GM18505 (cell line): ENCODE results near the gene AFP.
"Not testable (repeated sequence)": the region's sequence is repeated elsewhere in the genome, so short reads cannot be mapped to it uniquely, and the experiment has no call there.

Source experiments
- ATAC-seq: cut with Tn5 transposase; IDR thresholded peaks from one replicate; pipeline ENCODE4 v1.9.1; 2021; ENCODE audit not compliant: unreplicated experiment
- POLR2A ChIP-seq: IDR thresholded peaks from 4 replicates; pipeline ENCODE4 v1.6.1; 2011; ENCODE audit warnings: borderline replicate concordance; ENCODE audit not compliant: insufficient read depth, insufficient read length; ENCODE audit errors: extremely low read depth

AFP gene

DNA sequence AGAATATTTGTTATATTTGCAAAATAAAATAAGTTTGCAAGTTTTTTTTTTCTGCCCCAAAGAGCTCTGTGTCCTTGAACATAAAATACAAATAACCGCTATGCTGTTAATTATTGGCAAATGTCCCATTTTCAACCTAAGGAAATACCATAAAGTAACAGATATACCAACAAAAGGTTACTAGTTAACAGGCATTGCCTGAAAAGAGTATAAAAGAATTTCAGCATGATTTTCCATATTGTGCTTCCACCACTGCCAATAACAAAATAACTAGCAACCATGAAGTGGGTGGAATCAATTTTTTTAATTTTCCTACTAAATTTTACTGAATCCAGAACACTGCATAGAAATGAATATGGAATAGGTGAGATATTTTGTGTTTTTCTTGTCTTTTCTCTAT is at the start of gene AFP:
TSS of gene AFP (plus strand) at position 238 of the 400 bp plus-strand sequence. CDS start at position 280, 42 bp downstream.
- no peak for TF ChIP-seq POLR2A
- ATAC-seq, result no peak

GRCh38 chr4:73387552-73387951 is 48.5 kb upstream of the AFP start:
- ATAC-seq, result no peak

GRCh38 chr4:73388887-73389286 is 47.1 kb upstream of the AFP start:
- no peak for ATAC-seq
- TF ChIP-seq POLR2A, result no peak

More at GRCh38 chr4:73387552-73387951, 48.5 kb upstream of the AFP start:
- TF ChIP-seq POLR2A, result no peak

DNA sequence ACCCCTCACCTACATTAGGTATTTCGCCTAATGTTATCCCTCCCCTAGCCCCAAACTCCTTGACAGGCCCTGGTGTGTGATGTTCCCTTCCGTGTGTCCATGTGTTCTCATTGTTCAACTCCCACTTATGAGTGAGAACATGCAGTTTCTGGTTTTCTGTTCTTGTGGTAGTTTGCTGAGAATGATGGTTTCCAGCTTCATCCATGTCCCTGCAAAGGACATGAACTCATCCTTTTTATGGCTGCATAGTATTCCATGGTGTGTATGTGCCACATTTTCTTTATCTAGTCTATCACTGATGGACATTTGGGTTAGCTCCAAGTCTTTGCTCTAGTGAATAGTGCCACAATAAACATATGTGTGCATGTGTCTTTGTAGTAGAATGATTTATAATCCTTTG is 46.4 kb upstream of the AFP start:
- ATAC-seq, result not testable (repeated sequence)

DNA sequence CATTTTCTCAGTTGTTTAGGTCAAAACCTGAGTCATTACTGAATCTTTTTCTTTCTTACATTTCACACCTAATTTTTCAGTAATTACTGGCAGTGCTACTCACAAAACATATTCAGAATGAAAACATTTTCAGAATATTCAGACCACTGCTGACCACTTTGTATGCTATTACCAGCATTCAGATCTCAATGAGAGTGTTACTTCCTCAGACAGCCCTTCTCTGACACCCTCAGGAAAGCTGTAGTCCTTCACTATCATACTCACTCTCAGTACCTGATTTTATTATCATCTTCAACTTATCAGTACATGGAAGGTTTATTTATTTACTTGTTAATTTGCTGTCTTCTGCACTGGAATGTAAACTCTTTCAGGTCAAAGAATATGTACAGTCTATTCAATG is 44.2 kb upstream of the AFP start:
- TF ChIP-seq POLR2A, result no peak
- ATAC-seq, result no peak

- ATAC-seq, result no peak
- no peak for TF ChIP-seq POLR2A
These were observed 43.1 kb upstream of the AFP start for GRCh38 chr4:73392936-73393335.

GRCh38 chr4:73396304-73396703 is 39.7 kb upstream of the AFP start:
- ATAC-seq, result no peak
- no peak for TF ChIP-seq POLR2A

- TF ChIP-seq POLR2A, result no peak
- ATAC-seq, result no peak
These were observed 38.7 kb upstream of the AFP start for GRCh38 chr4:73396993-73397972.

- no peak for ATAC-seq
- no peak for TF ChIP-seq POLR2A
These were observed 34.6 kb upstream of the AFP start for GRCh38 chr4:73401412-73401811.

GRCh38 chr4:73404042-73404441 is 32.0 kb upstream of the AFP start, which contains the start of gene ALB:
ALB (plus strand) TSS chr4:73404287; CDS start chr4:73404328, 41 bp downstream.
- no peak for ATAC-seq
- TF ChIP-seq POLR2A, result no peak

GRCh38 chr4:73404457-73404856 is 31.6 kb upstream of the AFP start:
- no peak for ATAC-seq
- TF ChIP-seq POLR2A, result no peak

- no peak for ATAC-seq
- TF ChIP-seq POLR2A, result no peak
These were observed 30.9 kb upstream of the AFP start for GRCh38 chr4:73405138-73405537.

DNA sequence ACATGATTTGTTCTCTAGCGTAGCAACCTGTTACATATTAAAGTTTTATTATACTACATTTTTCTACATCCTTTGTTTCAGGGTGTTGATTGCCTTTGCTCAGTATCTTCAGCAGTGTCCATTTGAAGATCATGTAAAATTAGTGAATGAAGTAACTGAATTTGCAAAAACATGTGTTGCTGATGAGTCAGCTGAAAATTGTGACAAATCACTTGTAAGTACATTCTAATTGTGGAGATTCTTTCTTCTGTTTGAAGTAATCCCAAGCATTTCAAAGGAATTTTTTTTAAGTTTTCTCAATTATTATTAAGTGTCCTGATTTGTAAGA is 29.5 kb upstream of the AFP start:
- no peak for TF ChIP-seq POLR2A

DNA sequence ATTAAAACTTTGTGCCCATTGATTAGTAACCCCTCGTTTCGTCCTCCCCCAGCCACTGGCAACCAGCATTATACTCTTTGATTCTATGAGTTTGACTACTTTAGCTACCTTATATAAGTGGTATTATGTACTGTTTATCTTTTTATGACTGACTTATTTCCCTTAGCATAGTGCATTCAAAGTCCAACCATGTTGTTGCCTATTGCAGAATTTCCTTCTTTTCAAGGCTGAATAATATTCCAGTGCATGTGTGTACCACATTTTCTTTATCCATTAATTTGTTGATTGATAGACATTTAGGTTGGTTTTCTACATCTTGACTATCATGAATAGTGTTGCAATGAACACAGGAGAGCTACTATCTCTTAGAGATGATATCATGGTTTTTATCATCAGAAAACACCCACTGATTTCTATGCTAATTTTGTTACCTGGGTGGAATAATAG is 28.8 kb upstream of the AFP start:
- TF ChIP-seq POLR2A, result no peak
- no peak for ATAC-seq

More for the DNA sequence above, 29.5 kb upstream of the AFP start:
- ATAC-seq, result no peak

DNA sequence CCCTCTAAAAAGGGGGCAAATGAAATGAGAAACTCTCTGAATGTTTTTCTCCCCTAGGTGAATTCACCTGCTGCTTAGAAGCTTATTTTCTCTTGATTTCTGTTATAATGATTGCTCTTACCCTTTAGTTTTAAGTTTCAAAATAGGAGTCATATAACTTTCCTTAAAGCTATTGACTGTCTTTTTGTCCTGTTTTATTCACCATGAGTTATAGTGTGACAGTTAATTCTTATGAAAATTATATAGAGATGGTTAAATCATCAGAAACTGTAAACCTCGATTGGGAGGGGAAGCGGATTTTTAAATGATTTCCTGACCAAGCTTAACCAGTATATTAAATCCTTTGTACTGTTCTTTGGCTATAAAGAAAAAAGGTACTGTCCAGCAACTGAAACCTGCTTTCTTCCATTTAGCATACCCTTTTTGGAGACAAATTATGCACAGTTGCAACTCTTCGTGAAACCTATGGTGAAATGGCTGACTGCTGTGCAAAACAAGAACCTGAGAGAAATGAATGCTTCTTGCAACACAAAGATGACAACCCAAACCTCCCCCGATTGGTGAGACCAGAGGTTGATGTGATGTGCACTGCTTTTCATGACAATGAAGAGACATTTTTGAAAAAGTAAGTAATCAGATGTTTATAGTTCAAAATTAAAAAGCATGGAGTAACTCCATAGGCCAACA is 27.7 kb upstream of the AFP start:
- TF ChIP-seq POLR2A, result no peak
- no peak for ATAC-seq
